Progenitor cell of endocrine pancreas (in vitro differentiated cells): ENCODE measurements around the gene CCDC9B. TPM values are rescaled to one million over a fixed set of nuclear protein-coding genes. Genes with fewer than 3 reads are reported as not detected.

Source experiments
- DNase-seq: peaks from one replicate; pipeline ENCODE4 v3.0.0; 2021; ENCODE audit warnings: low spot score; ENCODE audit not compliant: unreplicated experiment
- H3K27ac Mint-ChIP-seq: 2 replicates; pipeline ENCODE4 v1.8.0; 2021; ENCODE audit warnings: mild to moderate bottlenecking, moderate library complexity, mixed read lengths
- H3K27me3 Mint-ChIP-seq: 2 replicates; pipeline ENCODE4 v1.8.0; 2021; ENCODE audit warnings: mixed read lengths
- H3K36me3 Mint-ChIP-seq: 2 replicates; pipeline ENCODE4 v1.8.0; 2022; ENCODE audit warnings: mixed read lengths; ENCODE audit not compliant: insufficient read depth
- H3K4me1 Mint-ChIP-seq: 2 replicates; pipeline ENCODE4 v1.8.0; 2021; ENCODE audit warnings: low read depth, mixed read lengths
- H3K4me3 Mint-ChIP-seq: 2 replicates; pipeline ENCODE4 v1.8.0; 2021; ENCODE audit warnings: low read depth, mild to moderate bottlenecking, moderate library complexity, mixed read lengths
- H3K9me3 Mint-ChIP-seq: 2 replicates; pipeline ENCODE4 v1.8.0; 2021; ENCODE audit warnings: low read depth, mixed read lengths
- CTCF ChIP-seq: fragments of 200-600 bp; sonication (generic); IDR thresholded peaks from one replicate; pipeline ENCODE4 v1.5.0; 2021; ENCODE audit warnings: antibody characterized with exemption, mild to moderate bottlenecking; ENCODE audit not compliant: unreplicated experiment
- total RNA-seq: library from RNA; stranded (reverse); gene quantifications from 2 replicates; pipeline ENCODE4 v1.2.1, GENCODE V29; 2021

Gene CCDC9B
- total RNA-seq, 1 donor from 2014 or later, result 0.07 TPM

- Mint-ChIP-seq H3K9me3 (no peaks in the 10 kb centered on the region), H3K4me1 (peaks cover 3% of the 10 kb centered on the region), H3K4me3 (peak overlapping the region; percentile 70), H3K27me3 (peaks cover 74% of the 10 kb centered on the region), H3K27ac (peak overlapping the region; percentile 74), H3K36me3 (no peaks in the 10 kb centered on the region)
- no peak for DNase-seq
- peak; percentile 6 for TF ChIP-seq CTCF
Measured at GRCh38 chr15:40358471-40359353, 18.0 kb upstream of the CCDC9B start.

GRCh38 chr15:40357723-40358470 is 17.2 kb upstream of the CCDC9B start, which contains the start of gene DISP2:
TSS of gene DISP2 (plus strand) at chr15:40358219. CDS start at chr15:40358322, 103 bp downstream.
- DNase-seq, result peak; percentile 92
- Mint-ChIP-seq H3K36me3 (no peaks in the 10 kb centered on the region), H3K4me1 (peaks cover 3% of the 10 kb centered on the region), H3K27me3 (peaks cover 74% of the 10 kb centered on the region), H3K4me3 (peak within 1 kb of the TSS; percentile 72), H3K9me3 (no peaks in the 10 kb centered on the region), H3K27ac (peak within 1 kb of the TSS; percentile 74)
- TF ChIP-seq CTCF, result no peak

- no peak for TF ChIP-seq CTCF
- no peak for DNase-seq
- H3K27me3 Mint-ChIP-seq, result peaks cover 73% of the 10 kb centered on the region
- peaks cover 3% of the 10 kb centered on the region for H3K4me1 Mint-ChIP-seq
- peak overlapping the region; percentile 72 for H3K4me3 Mint-ChIP-seq
- H3K9me3 Mint-ChIP-seq, result no peaks in the 10 kb centered on the region
- no peak overlapping the region for H3K27ac Mint-ChIP-seq
- no peaks in the 10 kb centered on the region for H3K36me3 Mint-ChIP-seq
Measured at GRCh38 chr15:40357246-40357645, 16.5 kb upstream of the CCDC9B start.

GRCh38 chr15:40355976-40356585 is 15.3 kb upstream of the CCDC9B start:
- H3K4me1 Mint-ChIP-seq, result peaks cover 5% of the 10 kb centered on the region
- H3K36me3 Mint-ChIP-seq, result no peaks in the 10 kb centered on the region
- DNase-seq, result no peak
- H3K9me3 Mint-ChIP-seq, result no peaks in the 10 kb centered on the region
- no peak overlapping the region for H3K4me3 Mint-ChIP-seq
- TF ChIP-seq CTCF, result no peak
- peaks cover 65% of the 10 kb centered on the region for H3K27me3 Mint-ChIP-seq
- no peak overlapping the region for H3K27ac Mint-ChIP-seq
